NB4 (cell line): Measurements from ENCODE around the gene CDH23.

Experiments
- DNase-seq: peaks from one replicate; pipeline ENCODE4 v3.0.0; 2010; ENCODE audit warnings: low read depth
- H3K4me3 ChIP-seq: one replicate; pipeline ENCODE4 v1.5.1; 2011; ENCODE audit warnings: mild to moderate bottlenecking, low read depth, low read length, moderate library complexity
- MYC ChIP-seq: IDR thresholded peaks from 2 replicates; pipeline ENCODE4 v1.6.1; 2011; ENCODE audit warnings: low read depth, low read length
- POLR2A ChIP-seq: IDR thresholded peaks from 2 replicates; pipeline ENCODE4 v1.6.1; 2011; ENCODE audit warnings: mild to moderate bottlenecking; ENCODE audit not compliant: insufficient read length; ENCODE audit errors: extremely low read depth
- TF ChIP-seq, protein P1 (sequence below): IDR thresholded peaks from one replicate; pipeline ENCODE4 v1.5.1; 2012; ENCODE audit warnings: low read depth, low read length
- TF ChIP-seq, protein P2 (sequence below): IDR thresholded peaks from 2 replicates; pipeline ENCODE4 v1.6.1; 2011; ENCODE audit warnings: low read depth, low read length

The CDH23 gene

DNA sequence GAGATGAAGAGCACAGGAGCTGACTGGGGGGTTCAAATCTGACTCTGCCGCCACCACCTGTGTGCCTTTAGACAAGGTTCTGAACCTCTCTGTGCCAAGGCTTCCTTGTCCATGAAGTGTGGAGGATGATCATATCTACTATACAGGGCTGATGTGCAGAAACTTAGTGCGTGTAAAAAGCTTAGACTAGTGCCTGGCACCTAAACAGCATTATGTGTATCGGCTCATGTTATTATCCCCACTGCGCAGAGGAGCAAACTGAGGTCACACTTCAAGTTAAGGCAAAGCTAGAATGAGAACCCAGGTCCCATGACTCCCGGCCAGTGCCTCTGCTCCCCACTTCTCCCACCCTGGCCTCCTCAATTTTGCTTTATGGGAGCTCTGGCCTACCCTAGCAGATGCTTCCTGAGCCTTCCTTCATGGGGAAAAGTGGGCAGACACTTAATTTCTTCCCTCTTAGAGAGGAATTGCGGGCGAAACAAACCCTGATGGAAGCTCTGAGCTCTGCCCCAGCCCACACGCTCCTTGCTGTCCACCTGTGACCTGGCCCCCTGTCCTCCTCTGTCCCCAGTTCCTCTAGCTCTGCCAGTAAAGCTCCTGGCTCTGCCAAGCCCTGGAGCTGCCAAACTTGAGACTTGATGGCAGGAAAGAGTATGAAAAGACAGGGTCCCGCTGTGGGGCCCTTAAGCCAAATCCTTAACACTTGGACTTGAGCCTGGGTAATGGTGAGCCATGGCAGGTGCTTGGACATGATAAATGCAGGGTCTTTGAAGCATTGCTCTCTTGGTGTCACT, 71.0 kb downstream of the CDH23 start:
- no peak for DNase-seq
- TF ChIP-seq, protein P1, sequence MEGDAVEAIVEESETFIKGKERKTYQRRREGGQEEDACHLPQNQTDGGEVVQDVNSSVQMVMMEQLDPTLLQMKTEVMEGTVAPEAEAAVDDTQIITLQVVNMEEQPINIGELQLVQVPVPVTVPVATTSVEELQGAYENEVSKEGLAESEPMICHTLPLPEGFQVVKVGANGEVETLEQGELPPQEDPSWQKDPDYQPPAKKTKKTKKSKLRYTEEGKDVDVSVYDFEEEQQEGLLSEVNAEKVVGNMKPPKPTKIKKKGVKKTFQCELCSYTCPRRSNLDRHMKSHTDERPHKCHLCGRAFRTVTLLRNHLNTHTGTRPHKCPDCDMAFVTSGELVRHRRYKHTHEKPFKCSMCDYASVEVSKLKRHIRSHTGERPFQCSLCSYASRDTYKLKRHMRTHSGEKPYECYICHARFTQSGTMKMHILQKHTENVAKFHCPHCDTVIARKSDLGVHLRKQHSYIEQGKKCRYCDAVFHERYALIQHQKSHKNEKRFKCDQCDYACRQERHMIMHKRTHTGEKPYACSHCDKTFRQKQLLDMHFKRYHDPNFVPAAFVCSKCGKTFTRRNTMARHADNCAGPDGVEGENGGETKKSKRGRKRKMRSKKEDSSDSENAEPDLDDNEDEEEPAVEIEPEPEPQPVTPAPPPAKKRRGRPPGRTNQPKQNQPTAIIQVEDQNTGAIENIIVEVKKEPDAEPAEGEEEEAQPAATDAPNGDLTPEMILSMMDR = no peak
- TF ChIP-seq, protein P2, sequence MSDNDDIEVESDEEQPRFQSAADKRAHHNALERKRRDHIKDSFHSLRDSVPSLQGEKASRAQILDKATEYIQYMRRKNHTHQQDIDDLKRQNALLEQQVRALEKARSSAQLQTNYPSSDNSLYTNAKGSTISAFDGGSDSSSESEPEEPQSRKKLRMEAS = no peak
- TF ChIP-seq POLR2A = no peak
- no peak for TF ChIP-seq MYC
- H3K4me3 ChIP-seq = no peak overlapping the region

DNA sequence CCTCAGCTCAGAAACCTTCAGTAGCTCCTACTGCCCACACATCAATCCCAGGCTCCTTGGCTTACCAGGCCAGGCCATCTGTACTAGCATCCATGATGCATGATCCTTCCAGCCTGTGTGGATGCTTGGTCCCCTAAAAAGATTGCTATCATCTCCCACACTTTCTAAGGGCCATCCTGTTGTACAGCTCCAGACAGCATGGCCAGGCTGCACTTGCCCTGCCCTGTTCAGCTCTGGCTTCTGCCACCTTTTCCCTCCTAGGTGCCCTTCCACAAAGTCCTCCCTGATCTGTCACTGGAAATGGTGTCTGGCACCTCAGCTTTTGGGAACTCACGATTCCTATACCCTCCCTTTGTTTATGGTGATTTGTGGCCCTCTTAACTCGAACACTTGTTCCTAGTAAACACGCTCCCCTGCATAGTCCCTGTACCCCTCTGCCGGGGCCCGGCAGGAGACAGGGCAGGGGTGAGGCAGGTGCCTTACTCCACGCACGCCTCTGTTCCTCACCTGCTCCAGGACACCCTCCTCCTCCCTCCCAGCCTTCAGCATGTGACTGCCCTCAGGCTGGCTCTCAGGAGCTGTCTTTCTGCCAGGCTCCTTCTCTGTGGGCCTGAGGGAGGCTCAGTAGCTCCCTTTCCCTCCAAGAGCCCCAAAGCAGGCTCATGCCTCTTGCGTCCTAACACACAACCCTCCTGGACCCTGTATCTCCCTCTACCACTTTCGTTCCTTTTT, 71.8 kb downstream of the CDH23 start:
- H3K4me3 ChIP-seq = no peak overlapping the region
- DNase-seq = no peak
- TF ChIP-seq, protein P2 = no peak
- TF ChIP-seq POLR2A (no peak), MYC (no peak)
- TF ChIP-seq, protein P1 = no peak

DNA sequence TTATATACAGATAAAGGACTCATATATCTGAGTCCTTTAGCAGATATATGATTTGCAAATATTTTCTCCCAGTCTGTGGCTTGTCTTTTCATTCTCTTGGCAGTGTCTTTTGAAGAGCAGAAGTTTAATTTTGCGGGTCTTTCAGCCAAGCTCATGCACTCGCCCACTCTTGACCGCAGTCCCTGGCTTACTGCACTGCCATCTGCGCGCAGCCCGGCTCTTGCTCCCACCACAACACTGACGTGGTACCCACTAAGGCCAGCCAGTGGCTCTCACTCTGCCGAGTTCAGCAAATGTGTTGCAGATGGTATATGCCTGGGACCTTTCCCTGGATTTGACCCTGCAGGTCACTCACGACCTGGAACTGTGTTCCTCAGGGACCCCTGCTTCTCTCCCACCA, 74.3 kb downstream of the CDH23 start:
- H3K4me3 ChIP-seq = no peak overlapping the region
- TF ChIP-seq, protein P2 = no peak
- TF ChIP-seq MYC = no peak
- TF ChIP-seq, protein P1 = no peak
- TF ChIP-seq POLR2A = no peak
- no peak for DNase-seq

DNA sequence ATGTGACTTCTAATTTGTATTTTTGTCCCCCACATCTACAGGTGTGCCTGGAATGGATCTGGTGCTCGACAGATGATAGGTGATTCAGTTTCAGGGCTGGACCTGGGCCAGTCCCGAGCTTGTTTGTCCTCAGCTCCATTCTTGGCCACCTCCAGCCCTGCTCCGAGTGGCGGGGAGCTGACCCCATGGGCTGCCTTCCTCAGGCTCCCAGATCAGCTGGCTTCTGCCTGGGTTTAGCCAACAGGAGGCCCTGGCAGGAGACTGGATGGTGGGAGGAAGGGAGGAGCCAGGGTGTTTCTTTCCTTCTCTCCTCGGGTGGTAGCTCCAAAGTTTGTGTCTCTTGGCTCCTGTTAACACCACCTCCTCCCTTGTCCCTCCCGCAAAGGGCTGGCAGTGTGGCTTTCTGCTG, 75.2 kb downstream of the CDH23 start:
- no peak for DNase-seq
- H3K4me3 ChIP-seq = no peak overlapping the region
- TF ChIP-seq, protein P2 = no peak
- TF ChIP-seq, protein P1 = no peak
- TF ChIP-seq MYC (no peak), POLR2A (no peak)

DNA sequence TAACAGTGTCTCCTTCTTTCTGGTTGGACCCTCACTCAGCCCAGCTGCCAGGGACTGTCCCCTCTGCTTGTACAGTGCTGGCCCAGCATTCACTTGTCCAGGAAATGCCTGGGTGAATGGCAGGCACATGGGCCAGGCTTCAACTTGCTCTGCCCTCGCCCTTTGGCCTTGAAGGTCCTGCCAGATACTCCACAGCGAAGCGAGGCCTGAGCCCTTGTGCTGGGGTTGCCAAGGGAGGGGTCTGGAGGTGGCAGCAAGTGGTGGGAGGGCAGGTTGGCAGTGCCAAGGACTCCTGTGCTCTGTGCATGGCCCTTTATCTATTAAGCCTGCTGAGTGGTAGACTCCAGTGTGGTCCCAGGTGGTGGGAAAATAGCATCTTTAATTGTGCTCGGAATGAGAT, 75.7 kb downstream of the CDH23 start:
- H3K4me3 ChIP-seq = no peak overlapping the region
- DNase-seq = no peak
- TF ChIP-seq, protein P1 = no peak
- no peak for TF ChIP-seq MYC
- no peak for TF ChIP-seq POLR2A
